AG09309 (cell line): Measurements from ENCODE around the gene CD244.

Experiments
- DNase-seq: peaks from one replicate; pipeline ENCODE4 v3.0.0-alpha.2; 2010; ENCODE audit warnings: low read depth
- H3K4me3 ChIP-seq: 2 replicates; pipeline ENCODE4 v1.5.1; 2011; ENCODE audit warnings: mild to moderate bottlenecking, low read depth, low read length, moderate library complexity; ENCODE audit not compliant: control insufficient read depth
- CTCF ChIP-seq: IDR thresholded peaks from 2 replicates; pipeline ENCODE4 v1.5.1; 2011; ENCODE audit warnings: mild to moderate bottlenecking, low read depth, low read length, inconsistent platforms; ENCODE audit not compliant: insufficient read depth, control insufficient read depth; ENCODE audit errors: missing control alignments

CD244 gene

GRCh38 chr1:160850541-160850940, 12.1 kb downstream of the CD244 start:
- no peak overlapping the region for H3K4me3 ChIP-seq

GRCh38 chr1:160846281-160846680, 16.4 kb downstream of the CD244 start:
- no peak for TF ChIP-seq CTCF
- no peak overlapping the region for H3K4me3 ChIP-seq

More at GRCh38 chr1:160850541-160850940, 12.1 kb downstream of the CD244 start:
- no peak for DNase-seq
- no peak for TF ChIP-seq CTCF

DNA sequence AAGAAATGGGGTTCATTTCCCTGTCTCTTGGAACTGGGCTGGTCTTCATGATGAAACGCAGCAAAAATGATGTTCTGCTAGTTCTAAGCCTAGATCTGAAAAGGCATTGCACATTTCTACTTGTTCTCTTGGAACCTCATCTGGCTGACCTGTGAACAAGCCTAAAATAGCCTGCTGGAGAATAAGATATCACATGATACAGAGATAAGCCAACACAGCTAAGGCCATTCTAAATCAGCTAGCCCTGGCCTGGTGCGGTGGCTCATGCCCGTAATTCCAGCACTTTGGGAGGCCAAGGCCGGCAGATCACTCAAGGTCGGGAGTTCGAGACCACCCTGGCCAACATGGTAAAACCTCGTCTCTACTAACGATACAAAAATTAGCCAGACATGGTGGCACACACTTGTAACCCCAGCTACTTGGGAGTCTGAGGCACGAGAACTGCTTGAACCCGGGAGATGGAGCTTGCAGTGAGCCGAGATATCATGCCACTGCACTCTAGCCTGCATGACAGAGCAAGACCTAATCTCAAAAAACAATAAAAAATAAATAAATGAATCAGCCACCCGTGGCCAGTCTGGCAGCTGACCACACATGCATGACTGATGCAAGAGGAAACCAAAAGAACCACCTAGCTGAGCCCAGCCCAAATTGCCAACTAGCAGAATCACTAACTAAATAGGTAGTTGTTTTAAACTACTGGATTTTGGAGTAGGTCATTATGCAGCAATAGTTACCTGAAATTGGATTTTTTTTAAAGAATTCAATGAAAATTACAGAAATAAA, 18.0 kb downstream of the CD244 start:
- no peak overlapping the region for H3K4me3 ChIP-seq
- DNase-seq: no peak
- TF ChIP-seq CTCF: no peak

More at GRCh38 chr1:160846281-160846680, 16.4 kb downstream of the CD244 start:
- no peak for DNase-seq

- H3K4me3 ChIP-seq: no peak overlapping the region
- TF ChIP-seq CTCF: no peak
- no peak for DNase-seq
Measured at GRCh38 chr1:160841079-160841478, 21.6 kb downstream of the CD244 start.

DNA sequence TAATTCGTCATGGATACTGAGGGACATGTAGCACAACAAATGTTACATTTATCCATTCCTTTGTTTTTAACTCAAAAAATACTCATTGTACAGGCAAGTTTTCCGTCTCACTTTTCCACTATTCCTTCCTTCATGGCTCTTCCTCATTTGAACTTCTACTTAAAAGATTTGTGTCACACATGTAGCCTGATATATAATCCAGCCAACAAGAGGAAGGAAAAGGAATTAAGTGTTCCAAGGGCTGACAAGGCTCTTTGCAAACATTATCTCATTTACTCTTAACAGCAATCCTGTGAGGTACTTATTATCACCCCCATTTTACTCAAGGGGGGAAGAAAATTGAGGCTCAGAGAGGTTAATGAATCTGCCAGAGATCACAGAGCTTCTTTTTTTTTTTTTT, 22.9 kb downstream of the CD244 start:
- TF ChIP-seq CTCF: no peak
- no peak for DNase-seq
- no peak overlapping the region for H3K4me3 ChIP-seq

GRCh38 chr1:160838888-160839287, 23.8 kb downstream of the CD244 start:
- no peak for TF ChIP-seq CTCF
- no peak overlapping the region for H3K4me3 ChIP-seq
- DNase-seq: no peak
